ENCODE results near the gene SASH1. TPM values are rescaled to one million over a fixed set of nuclear protein-coding genes. Genes with fewer than 3 reads are reported as not detected.

SASH1 gene
- total RNA-seq, 2 donors from 2014 or later, result 4.6 to 12.4 TPM

GRCh38 chr6:148346681-148347440 is 4.2 kb downstream of the SASH1 start:
- Mint-ChIP-seq H3K4me3 (peak overlapping the region; percentile 35), H3K9me3 (no peaks in the 10 kb centered on the region), H3K27ac (peak overlapping the region; percentile 90), H3K36me3 (ENCODE audit: low read depth) (peaks cover 2% of the 10 kb centered on the region), H3K27me3 (ENCODE audit: insufficient read depth) (peaks cover 12% of the 10 kb centered on the region), H3K4me1 (peaks cover 63% of the 10 kb centered on the region)
- Histone ChIP-seq H3K36me3 (ENCODE audit: control insufficient read depth, insufficient read depth, low read length) (no peaks in the 10 kb centered on the region), H3K4me3 (ENCODE audit: low read length) (peak overlapping the region; percentile 67), H3K27ac (ENCODE audit: low read depth, low read length) (peak overlapping the region; percentile 46), H3K27me3 (ENCODE audit: control insufficient read depth, insufficient read depth, low read length, poor library complexity, severe bottlenecking) (no peaks in the 10 kb centered on the region), H3K9me3 (ENCODE audit: control insufficient read depth, low read length) (no peaks in the 10 kb centered on the region), H3K9ac (ENCODE audit: extremely low read depth, low read length, poor library complexity, severe bottlenecking) (peak overlapping the region; percentile 29), H3K4me1 (ENCODE audit: control insufficient read depth, insufficient read depth, low read length) (peaks cover 25% of the 10 kb centered on the region)
- no peak for DNase-seq
- WGBS, 2 experiments (ENCODE audit: insufficient coverage in 1 of 2, insufficient read length in 1 of 2), result 10 to 11% methylated on average over 5 to 6 of the region's 6 CpGs
- TF ChIP-seq CTCF (conservative IDR thresholded peaks at IDR 0.05), result no peak

GRCh38 chr6:148347441-148348054 is 4.9 kb downstream of the SASH1 start:
- H3K27ac ChIP-seq (ENCODE audit: low read depth, low read length), result peak overlapping the region; percentile 46
- DNase-seq, result no peak

GRCh38 chr6:148348335-148348734 is 5.7 kb downstream of the SASH1 start:
- Histone ChIP-seq H3K27me3 (ENCODE audit: control insufficient read depth, insufficient read depth, low read length, poor library complexity, severe bottlenecking) (no peaks in the 10 kb centered on the region), H3K36me3 (ENCODE audit: control insufficient read depth, insufficient read depth, low read length) (no peaks in the 10 kb centered on the region), H3K4me3 (ENCODE audit: low read length) (no peak overlapping the region), H3K4me1 (ENCODE audit: control insufficient read depth, insufficient read depth, low read length) (peaks cover 23% of the 10 kb centered on the region), H3K27ac (ENCODE audit: low read depth, low read length) (no peak overlapping the region), H3K9me3 (ENCODE audit: control insufficient read depth, low read length) (no peaks in the 10 kb centered on the region), H3K9ac (ENCODE audit: extremely low read depth, low read length, poor library complexity, severe bottlenecking) (no peak overlapping the region)
- H3K4me3 Mint-ChIP-seq, result no peak overlapping the region
- H3K27me3 Mint-ChIP-seq (ENCODE audit: insufficient read depth), result peaks cover 12% of the 10 kb centered on the region
- peaks cover 59% of the 10 kb centered on the region for H3K4me1 Mint-ChIP-seq
- H3K27ac Mint-ChIP-seq, result no peak overlapping the region
- peak; percentile 68 for DNase-seq
- H3K9me3 Mint-ChIP-seq, result no peaks in the 10 kb centered on the region
- no peak for TF ChIP-seq CTCF (conservative IDR thresholded peaks at IDR 0.05)
- peaks cover 2% of the 10 kb centered on the region for H3K36me3 Mint-ChIP-seq (ENCODE audit: low read depth)
- 76 to 100% methylated on average over 1 to 3 of the region's 3 CpGs for WGBS, 2 experiments (ENCODE audit: insufficient coverage in 1 of 2, insufficient read length in 1 of 2)

More at GRCh38 chr6:148347441-148348054, 4.9 kb downstream of the SASH1 start:
- H3K4me1 ChIP-seq (ENCODE audit: control insufficient read depth, insufficient read depth, low read length), result peaks cover 23% of the 10 kb centered on the region
- H3K9me3 ChIP-seq (ENCODE audit: control insufficient read depth, low read length), result no peaks in the 10 kb centered on the region
- no peaks in the 10 kb centered on the region for H3K27me3 ChIP-seq (ENCODE audit: control insufficient read depth, insufficient read depth, low read length, poor library complexity, severe bottlenecking)
- H3K9me3 Mint-ChIP-seq, result no peaks in the 10 kb centered on the region
- TF ChIP-seq CTCF (conservative IDR thresholded peaks at IDR 0.05), result no peak
- peak overlapping the region; percentile 90 for H3K27ac Mint-ChIP-seq
- peak overlapping the region; percentile 29 for H3K9ac ChIP-seq (ENCODE audit: extremely low read depth, low read length, poor library complexity, severe bottlenecking)
- no peaks in the 10 kb centered on the region for H3K36me3 ChIP-seq (ENCODE audit: control insufficient read depth, insufficient read depth, low read length)
- H3K4me1 Mint-ChIP-seq, result peaks cover 60% of the 10 kb centered on the region
- peaks cover 2% of the 10 kb centered on the region for H3K36me3 Mint-ChIP-seq (ENCODE audit: low read depth)
- peaks cover 12% of the 10 kb centered on the region for H3K27me3 Mint-ChIP-seq (ENCODE audit: insufficient read depth)
- 52 to 80% methylated on average over 1 to 3 of the region's 4 CpGs for WGBS, 2 experiments (ENCODE audit: insufficient coverage in 1 of 2, insufficient read length in 1 of 2)
- H3K4me3 Mint-ChIP-seq, result peak overlapping the region; percentile 35
- peak overlapping the region; percentile 67 for H3K4me3 ChIP-seq (ENCODE audit: low read length)
